Measurements from ENCODE around the gene FAM151A. TPM values are rescaled to one million over a fixed set of nuclear protein-coding genes. Genes with fewer than 3 reads are reported as not detected.

FAM151A gene
- total RNA-seq, 1 donor from 2014 or later: not detected

- Mint-ChIP-seq H3K27ac (ENCODE audit: unreplicated experiment) (peak overlapping the region; percentile 86), H3K9me3 (ENCODE audit: unreplicated experiment) (no peaks in the 10 kb centered on the region), H3K27me3 (ENCODE audit: unreplicated experiment) (no peaks in the 10 kb centered on the region), H3K36me3 (ENCODE audit: unreplicated experiment) (no peaks in the 10 kb centered on the region), H3K4me1 (ENCODE audit: unreplicated experiment) (peaks cover 33% of the 10 kb centered on the region), H3K4me3 (ENCODE audit: unreplicated experiment) (no peak overlapping the region)
- TF ChIP-seq, protein P1, sequence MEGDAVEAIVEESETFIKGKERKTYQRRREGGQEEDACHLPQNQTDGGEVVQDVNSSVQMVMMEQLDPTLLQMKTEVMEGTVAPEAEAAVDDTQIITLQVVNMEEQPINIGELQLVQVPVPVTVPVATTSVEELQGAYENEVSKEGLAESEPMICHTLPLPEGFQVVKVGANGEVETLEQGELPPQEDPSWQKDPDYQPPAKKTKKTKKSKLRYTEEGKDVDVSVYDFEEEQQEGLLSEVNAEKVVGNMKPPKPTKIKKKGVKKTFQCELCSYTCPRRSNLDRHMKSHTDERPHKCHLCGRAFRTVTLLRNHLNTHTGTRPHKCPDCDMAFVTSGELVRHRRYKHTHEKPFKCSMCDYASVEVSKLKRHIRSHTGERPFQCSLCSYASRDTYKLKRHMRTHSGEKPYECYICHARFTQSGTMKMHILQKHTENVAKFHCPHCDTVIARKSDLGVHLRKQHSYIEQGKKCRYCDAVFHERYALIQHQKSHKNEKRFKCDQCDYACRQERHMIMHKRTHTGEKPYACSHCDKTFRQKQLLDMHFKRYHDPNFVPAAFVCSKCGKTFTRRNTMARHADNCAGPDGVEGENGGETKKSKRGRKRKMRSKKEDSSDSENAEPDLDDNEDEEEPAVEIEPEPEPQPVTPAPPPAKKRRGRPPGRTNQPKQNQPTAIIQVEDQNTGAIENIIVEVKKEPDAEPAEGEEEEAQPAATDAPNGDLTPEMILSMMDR (IDR thresholded peaks at IDR 0.05): no peak
- DNase-seq (ENCODE audit: extremely low spot score, unreplicated experiment): no peak
Measured at GRCh38 chr1:54569339-54569738, 54.0 kb downstream of the FAM151A start.

DNA sequence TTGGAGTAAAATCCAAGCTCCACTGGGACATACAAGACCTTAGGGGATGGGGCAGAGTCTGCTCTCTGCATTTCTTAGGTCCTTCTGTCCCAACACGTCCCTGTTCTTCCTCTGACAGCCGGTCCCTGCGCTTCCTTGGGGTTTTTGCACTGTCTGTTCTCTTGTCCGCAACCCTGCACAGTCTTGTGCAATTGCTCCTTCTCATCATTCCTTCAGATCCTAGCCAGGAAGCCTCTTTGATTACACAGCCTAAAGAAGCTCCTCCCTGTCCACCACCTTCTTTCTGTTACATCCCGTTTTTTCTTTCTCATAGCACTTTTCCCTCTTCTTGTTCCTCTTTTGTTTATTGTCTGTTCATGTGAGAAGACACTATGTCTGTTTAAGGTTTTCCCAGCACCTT lies 55.4 kb downstream of the FAM151A start:
- Mint-ChIP-seq H3K27me3 (ENCODE audit: unreplicated experiment) (no peaks in the 10 kb centered on the region), H3K4me1 (ENCODE audit: unreplicated experiment) (peaks cover 33% of the 10 kb centered on the region), H3K27ac (ENCODE audit: unreplicated experiment) (no peak overlapping the region), H3K4me3 (ENCODE audit: unreplicated experiment) (no peak overlapping the region), H3K36me3 (ENCODE audit: unreplicated experiment) (no peaks in the 10 kb centered on the region), H3K9me3 (ENCODE audit: unreplicated experiment) (no peaks in the 10 kb centered on the region)
- no peak for DNase-seq (ENCODE audit: extremely low spot score, unreplicated experiment)
- TF ChIP-seq, protein P1 (IDR thresholded peaks at IDR 0.05): no peak

- no peak for DNase-seq (ENCODE audit: extremely low spot score, unreplicated experiment)
Measured at GRCh38 chr1:54566438-54567141, 56.7 kb downstream of the FAM151A start.

DNA sequence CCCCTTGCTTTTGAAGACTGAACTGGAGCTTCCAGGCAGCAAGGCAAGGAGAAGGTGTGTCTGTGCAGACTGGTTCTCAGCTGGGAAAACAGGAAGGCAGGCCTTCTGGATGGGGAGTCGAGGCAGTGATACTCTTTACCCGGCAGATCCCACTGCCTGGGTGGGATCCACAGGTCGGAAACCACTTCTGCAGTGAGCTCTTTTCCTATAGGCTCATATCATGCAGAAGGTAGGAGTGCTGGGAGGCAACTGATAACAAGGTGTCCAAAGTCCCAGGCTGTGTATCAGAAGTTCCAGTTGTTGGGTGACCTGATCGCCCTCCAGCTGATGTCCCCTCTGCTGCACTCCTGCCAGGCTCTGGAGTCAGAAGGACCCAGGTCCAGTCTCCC lies 58.2 kb downstream of the FAM151A start:
- H3K36me3 Mint-ChIP-seq (ENCODE audit: unreplicated experiment): no peaks in the 10 kb centered on the region

More at GRCh38 chr1:54566438-54567141, 56.7 kb downstream of the FAM151A start:
- no peaks in the 10 kb centered on the region for H3K9me3 Mint-ChIP-seq (ENCODE audit: unreplicated experiment)
- peaks cover 22% of the 10 kb centered on the region for H3K4me1 Mint-ChIP-seq (ENCODE audit: unreplicated experiment)
- no peak overlapping the region for H3K4me3 Mint-ChIP-seq (ENCODE audit: unreplicated experiment)
- H3K27me3 Mint-ChIP-seq (ENCODE audit: unreplicated experiment): no peaks in the 10 kb centered on the region
- H3K36me3 Mint-ChIP-seq (ENCODE audit: unreplicated experiment): no peaks in the 10 kb centered on the region
- no peak overlapping the region for H3K27ac Mint-ChIP-seq (ENCODE audit: unreplicated experiment)
- TF ChIP-seq, protein P1 (IDR thresholded peaks at IDR 0.05): no peak

More for the DNA sequence above, 58.2 kb downstream of the FAM151A start:
- Mint-ChIP-seq H3K4me3 (ENCODE audit: unreplicated experiment) (no peak overlapping the region), H3K4me1 (ENCODE audit: unreplicated experiment) (peaks cover 11% of the 10 kb centered on the region), H3K9me3 (ENCODE audit: unreplicated experiment) (no peaks in the 10 kb centered on the region), H3K27ac (ENCODE audit: unreplicated experiment) (no peak overlapping the region), H3K27me3 (ENCODE audit: unreplicated experiment) (no peaks in the 10 kb centered on the region)
- DNase-seq (ENCODE audit: extremely low spot score, unreplicated experiment): no peak
- TF ChIP-seq, protein P1 (IDR thresholded peaks at IDR 0.05): no peak

Measured in osteocyte (in vitro differentiated cells).